Stimulated activated CD8-positive, alpha-beta memory T cell treated with anti-CD3 and anti-CD28 coated beads, Interleukin-12 subunit alpha, Interleukin-12 subunit beta, amount 100 ng/mL, for 1 hour (primary cell): ENCODE measurements around the gene AMHR2.
"Not testable (repeated sequence)": the region's sequence is repeated elsewhere in the genome, so short reads cannot be mapped to it uniquely, and the experiment has no call there.

Source experiments
- DNase-seq: peaks from one replicate; pipeline ENCODE4 v3.0.0-alpha.2; 2020; ENCODE audit warnings: low read depth

The AMHR2 gene

DNA sequence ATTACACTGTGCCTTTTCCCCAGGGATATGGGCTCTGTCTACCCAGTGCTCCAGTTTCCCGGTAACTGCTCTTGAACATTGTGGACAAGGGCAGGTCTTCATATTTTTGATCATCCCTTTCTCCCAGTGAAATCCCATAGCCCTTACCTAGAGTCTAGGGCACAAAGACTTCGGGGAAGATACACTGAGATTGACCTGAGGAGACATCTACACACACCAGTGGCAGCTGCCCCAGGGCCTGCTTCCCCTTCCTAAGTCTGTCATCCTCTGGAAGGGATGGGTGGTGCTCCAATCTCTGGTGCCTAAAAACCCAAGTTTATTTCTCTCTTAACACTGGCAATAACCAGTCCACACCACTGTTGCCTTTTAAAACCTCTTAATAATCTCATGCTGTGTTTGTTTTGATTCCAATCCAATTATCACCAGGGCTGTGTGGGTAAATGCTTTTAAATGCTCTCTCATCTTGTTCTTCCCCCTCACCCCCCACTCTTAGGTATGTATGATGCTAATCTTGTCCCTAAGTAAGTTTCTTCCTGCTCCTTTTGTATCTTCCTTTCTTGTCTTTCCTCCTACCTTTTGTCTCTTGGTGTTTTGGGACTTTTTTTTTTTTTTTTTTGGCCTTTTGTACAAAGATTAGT lies 7.8 kb upstream of the AMHR2 start:
- DNase-seq, result not testable (repeated sequence)

DNA sequence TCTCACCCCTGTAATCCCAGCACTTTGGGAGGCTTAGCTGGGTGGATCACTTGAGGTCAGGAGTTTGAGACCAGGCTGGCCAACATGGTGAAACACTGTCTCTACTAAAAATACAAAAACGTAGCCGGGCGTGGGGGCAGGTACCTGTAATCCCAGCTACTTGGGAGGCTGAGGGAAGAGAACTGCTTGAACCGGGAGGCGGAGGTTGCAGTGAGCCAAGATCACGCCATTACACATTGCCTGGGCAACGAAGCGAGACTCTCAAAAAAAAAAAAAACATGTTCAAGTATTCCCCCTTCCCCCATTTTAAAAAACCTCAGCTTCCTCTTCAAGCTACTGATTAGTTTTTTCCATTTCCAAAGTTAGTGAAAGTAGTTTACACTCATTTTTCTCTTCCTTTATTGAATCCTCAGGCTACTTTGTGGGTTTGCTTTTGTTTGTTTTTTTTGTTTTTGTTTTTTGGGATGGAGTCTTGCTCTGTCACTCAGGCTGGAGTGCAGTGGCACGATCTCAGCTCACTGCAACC lies 6.3 kb upstream of the AMHR2 start:
- DNase-seq, result not testable (repeated sequence)

DNA sequence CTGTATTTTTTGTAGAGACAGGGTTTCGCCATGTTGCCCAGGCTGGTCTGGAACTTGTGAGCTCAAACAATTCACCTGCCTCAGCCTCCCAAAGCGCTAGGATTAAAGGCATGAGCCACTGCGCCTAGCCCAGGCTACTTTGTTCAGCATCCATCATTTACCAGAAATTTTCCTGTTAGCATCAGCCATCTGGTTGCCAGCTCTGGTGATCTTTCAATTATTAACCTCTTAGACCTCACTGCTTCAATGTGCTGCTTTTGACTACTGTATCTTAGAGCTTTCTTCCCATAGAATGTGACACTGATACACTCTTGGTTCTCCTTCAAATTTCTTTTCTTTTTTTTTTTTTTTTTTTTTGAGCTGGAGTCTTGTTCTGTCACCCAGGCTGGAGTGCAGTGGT lies 5.4 kb upstream of the AMHR2 start:
- no peak for DNase-seq

DNA sequence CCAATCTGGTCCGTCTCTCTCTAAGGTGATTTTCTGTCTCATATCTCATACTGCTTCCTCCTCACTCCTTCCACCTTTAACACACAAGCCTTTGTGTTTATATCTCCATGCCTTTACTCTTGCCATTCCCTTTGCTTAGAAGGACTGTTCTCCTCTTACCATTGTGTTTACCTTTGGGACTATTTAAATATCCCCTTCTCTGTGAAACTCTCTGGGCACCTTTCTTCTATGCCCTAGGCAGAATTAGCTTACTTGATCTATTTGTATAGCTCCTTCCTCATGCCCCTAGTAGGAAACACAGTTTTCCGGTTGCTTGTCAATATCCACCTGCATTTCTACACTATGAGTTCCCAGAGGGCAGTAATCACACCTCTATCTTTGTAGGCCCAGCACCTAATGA lies 3.9 kb upstream of the AMHR2 start:
- DNase-seq, result no peak

DNA sequence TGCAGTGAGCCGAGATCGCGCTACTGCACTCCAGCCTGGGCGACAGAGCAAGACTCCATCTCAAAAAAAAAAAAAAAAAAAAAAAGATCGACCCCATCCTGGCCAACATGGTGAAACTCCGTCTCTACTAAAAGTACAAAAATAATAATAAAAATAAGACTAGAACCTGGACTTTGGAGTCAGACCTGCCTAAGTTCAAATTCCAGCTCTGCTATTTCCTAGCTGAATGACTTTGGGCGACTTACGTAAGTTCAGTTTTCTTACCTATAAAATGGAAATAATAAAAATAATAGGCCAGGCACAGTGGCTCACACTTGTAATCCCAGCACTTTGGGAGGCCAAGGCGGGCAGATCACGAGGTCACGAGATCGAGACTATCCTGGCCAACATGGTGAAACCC lies 1.4 kb upstream of the AMHR2 start:
- DNase-seq, result not testable (repeated sequence)

DNA sequence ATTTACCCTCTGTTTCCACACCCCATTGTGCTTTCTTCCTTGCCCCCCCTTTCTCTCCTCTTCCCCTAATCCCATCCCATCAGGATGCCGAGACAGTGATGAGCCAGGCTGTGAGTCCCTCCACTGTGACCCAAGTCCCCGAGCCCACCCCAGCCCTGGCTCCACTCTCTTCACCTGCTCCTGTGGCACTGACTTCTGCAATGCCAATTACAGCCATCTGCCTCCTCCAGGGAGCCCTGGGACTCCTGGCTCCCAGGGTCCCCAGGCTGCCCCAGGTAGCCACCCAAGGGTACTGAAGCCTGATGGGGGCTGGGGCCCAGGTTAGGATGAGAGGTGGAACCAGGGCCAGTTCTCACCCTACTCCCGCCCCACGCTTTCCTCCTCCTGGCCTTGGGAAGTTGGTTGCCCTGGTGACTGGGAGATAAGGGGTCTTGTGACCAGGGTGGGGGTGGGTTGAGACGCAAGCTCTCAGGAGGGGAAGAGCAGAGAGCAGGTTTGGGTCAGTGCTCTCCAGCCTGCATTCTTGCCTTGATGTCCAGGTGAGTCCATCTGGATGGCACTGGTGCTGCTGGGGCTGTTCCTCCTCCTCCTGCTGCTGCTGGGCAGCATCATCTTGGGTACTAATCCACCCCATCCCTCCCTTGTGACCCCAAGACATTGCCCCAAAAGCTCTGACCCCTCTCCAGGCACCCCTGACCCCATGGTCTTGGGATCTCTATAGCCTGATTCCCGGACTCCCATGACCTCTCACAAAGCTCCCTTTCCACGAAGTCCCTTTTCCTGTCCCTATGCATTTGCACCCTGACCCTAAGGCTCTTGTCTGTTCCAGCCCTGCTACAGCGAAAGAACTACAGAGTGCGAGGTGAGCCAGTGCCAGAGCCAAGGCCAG lies 1.2 kb downstream of the AMHR2 start:
- no peak for DNase-seq

DNA sequence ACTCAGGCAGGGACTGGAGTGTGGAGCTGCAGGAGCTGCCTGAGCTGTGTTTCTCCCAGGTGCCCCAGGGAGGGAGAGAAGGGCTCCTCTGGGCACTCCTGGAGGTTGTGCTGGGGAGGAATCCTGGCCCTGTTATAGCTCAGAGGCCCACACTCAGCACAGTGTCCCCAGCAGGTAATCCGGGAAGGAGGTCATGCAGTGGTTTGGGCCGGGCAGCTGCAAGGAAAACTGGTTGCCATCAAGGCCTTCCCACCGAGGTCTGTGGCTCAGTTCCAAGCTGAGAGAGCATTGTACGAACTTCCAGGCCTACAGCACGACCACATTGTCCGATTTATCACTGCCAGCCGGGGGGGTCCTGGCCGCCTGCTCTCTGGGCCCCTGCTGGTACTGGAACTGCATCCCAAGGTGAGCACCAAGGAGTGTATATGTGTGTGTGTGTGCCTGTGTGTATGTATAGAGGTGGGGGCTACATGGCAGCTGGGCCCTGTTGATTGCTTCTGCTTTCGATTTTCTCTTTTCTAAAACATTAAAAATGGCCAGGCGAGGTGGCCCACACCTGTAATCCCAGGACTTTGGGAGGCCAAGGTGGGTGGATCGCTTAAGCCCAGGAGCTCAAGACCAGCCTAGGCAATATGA lies 2.0 kb downstream of the AMHR2 start:
- DNase-seq, result no peak

DNA sequence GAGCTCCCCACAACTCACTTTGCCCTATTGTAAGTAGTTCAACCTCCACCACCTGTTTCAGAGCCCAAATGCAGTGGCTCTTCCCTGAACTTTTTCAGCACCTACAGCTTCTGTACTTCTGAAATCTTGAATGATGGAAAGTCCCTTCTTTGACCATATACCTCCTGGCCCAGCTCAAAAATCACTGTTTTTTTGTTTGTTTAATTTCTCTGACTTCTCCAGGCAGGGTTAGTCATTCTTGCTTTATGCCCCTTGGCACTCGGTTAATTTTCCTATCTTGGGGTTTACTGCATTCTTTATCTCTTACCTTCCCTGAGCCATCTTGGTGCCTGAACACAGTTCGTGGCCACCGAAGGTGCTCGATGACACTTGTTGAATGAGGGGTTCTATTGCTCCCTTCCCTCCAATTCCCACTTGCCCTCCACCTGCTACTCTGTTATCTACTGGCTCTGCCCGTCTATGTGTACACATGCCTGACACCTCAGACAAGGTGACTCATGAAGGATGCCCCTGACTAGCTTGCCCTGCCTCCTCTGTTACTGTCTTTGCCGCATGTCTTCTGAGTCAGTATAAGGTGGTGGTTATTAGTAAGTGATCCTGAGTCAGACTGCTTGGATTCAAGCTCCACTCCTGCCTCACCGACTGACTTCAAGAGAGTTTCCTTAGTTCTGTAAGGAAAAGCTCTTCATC lies 4.4 kb downstream of the AMHR2 start:
- DNase-seq, result no peak

DNA sequence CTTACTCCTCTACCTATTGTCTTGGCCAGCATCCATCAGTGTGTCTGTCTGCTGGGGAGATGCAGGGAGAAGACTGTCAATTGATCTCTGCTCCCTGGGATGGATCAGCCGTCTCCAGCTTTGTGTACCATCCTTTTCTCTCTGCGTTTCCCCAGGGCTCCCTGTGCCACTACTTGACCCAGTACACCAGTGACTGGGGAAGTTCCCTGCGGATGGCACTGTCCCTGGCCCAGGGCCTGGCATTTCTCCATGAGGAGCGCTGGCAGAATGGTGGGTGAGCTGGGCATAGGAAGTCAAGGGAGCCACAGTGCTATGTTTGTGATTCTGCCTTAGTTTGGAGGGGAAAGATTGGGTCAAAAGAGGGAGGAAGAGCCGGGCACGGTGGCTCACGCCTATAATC lies 5.1 kb downstream of the AMHR2 start:
- no peak for DNase-seq

DNA sequence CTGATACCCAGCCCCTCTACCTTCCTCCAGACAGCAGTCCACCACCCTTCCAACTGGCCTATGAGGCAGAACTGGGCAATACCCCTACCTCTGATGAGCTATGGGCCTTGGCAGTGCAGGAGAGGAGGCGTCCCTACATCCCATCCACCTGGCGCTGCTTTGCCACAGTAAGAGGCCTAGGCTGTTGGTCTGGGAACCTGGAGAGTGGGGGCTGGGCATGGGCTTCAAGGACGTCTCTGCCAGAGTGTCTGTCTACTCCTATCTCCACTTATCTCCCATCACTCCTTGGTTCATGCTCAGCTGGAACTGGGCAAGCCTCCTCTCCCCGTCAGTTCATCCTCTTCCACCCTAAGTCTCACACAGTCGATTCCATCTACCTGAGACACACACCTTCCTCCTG lies 6.5 kb downstream of the AMHR2 start:
- no peak for DNase-seq

DNA sequence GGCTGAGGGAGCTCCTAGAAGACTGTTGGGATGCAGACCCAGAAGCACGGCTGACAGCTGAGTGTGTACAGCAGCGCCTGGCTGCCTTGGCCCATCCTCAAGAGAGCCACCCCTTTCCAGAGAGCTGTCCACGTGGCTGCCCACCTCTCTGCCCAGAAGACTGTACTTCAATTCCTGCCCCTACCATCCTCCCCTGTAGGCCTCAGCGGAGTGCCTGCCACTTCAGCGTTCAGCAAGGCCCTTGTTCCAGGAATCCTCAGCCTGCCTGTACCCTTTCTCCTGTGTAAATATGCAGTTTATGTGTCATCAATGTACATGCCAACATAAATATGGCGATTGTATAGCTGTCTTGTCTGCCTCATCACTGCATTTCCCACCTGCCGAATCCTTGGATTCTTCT lies 7.5 kb downstream of the AMHR2 start:
- no peak for DNase-seq

DNA sequence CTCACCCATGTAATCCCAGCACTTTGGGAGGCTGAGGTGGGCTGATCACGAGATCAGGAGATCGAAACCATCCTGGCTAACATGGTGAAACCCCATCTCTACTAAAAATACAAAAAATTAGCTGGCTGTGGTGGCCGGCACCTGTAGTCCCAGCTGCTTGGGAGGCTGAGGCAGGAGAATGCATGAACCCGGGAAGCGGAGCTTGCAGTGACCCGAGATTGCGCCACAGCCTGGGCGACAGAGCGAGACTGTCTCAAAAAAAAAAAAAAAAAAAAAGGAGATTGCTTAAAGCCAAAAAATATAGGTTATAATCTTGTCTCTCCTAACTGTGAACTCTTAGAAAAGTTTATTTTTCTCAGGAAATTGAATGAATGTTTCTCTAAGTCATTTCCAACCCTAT lies 11.7 kb downstream of the AMHR2 start:
- not testable (repeated sequence) for DNase-seq

DNA sequence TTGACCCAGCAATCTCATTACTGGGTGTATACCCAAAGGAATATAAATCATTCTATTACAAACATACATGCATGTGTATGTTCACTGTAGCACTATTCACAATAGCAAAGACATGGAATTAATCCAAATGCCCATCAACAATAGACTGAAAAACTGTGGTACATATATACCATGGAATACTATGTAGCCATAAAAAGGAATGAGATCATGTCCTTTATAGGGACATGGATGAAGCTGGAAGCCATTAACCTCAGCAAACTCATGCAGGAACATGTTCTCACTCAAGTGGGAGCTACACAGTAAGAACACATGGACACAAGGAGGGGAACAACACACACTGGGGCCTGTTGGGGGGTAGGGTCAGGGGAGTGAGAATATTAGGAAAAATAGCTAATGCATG lies 15.9 kb downstream of the AMHR2 start:
- DNase-seq, result not testable (repeated sequence)

DNA sequence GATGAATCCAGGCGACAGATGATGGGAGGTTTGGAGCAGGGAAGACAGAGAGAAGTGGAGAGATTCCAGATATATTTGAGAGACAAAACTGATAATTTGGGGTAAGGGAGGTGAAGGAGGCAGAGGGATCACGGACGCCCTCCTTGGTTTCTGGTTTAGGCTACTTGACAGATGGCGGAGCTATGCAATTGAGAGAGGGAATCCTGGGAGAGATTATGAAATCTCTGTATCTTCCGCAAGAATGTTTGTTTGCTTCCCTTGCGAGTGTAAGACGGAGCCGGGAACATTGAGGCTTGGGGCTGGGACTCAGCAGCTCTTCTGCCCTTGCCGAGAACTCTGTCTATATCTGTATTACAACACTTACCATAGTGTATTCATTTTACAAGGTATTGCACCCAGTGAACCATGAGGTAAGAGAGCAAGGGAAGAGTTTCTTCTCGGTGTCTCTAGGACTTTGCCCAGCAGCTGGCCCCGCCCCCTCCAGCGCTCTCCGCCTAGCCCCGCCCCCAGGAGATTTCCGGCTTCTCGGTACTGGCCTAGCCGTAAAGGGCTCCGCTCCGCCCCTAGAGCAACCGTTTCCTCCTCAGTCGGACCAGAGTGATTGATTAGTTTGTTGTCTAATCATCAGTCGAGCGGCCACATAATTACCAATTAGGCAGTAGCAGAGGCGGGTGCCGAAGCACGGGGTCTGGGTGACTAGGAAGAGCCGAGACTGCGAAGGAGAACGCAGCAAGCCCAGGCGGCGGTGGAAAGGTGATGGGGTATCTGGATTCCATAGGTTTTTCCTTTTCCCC lies 17.6 kb downstream of the AMHR2 start, which contains the start of gene PRR13:
PRR13 (plus strand) TSS at position 695 of the 794 bp plus-strand sequence. CDS start 981 bp downstream, outside the sequence.
- DNase-seq, result peak; percentile 97

DNA sequence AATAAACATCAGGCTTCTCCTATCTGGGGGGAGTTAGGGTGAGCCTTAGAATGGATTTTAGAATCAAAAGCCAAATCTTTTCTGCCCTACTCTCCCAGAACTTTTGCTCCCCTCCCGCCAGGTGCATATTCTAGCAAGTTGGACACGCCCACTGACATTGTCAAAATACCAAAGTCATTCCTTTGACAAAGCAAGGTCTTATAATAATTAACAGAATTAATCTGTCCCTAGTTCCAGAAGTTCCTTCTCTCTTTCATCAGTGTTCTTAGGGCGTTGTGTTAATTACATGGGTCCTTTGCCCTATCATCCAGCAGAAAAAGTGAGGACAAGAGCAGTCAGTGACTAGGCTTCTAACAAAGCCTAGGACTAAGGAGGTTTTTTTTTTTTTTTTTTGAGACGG lies 20.3 kb downstream of the AMHR2 start:
- no peak for DNase-seq

DNA sequence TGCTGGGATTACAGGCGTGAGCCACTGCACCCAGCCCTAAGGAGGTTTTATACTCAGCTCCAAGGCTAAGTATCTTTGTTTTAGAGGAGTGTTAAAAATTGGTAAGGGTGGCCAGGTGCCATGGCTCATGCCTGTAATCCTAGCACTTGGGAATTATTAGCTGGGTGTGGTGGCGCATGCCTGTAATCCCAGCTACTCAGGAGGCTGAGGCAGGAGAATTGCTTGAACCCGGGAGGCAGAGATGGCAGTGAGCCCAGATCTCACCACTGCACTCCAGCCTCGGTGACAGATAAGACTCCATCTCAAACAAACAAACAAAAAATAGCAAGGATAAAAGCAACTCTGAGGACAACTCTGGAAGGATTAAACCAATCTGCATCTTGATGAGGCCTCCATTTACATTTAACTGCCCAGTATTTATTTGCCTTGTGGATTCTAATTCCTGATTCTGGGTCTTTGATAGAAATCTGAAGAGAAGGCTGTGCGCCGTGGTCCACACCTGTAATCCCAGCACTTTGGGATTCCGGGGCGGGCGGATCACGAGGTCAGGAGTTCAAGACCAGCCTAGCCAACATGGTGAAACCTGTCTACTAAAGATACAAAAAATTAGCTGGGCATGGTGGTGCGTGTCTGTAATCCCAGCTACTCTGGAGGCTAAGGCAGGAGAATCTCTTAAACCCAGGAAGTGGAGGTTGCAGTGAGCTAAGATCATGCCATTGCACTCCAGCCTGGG lies 21.1 kb downstream of the AMHR2 start:
- DNase-seq, result not testable (repeated sequence)

DNA sequence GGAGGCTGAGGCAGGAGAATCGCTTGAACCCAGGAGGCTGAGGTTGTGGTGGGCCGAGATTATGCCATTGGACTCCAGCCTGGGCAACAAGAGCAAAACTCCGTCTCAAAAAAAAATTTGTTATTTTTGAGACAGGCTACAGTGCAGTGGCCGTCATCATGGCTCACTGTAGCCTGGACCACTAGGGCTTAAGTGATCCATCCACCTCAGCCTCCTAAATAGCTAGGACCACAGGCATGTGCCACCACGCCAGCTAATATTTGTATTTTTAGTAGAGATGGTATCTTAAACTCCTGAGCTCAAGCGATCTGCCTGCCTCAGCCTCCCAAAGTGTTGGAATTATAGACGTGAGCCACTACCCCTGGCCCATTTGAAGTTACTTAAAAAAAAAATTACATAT lies 27.3 kb downstream of the AMHR2 start:
- no peak for DNase-seq

DNA sequence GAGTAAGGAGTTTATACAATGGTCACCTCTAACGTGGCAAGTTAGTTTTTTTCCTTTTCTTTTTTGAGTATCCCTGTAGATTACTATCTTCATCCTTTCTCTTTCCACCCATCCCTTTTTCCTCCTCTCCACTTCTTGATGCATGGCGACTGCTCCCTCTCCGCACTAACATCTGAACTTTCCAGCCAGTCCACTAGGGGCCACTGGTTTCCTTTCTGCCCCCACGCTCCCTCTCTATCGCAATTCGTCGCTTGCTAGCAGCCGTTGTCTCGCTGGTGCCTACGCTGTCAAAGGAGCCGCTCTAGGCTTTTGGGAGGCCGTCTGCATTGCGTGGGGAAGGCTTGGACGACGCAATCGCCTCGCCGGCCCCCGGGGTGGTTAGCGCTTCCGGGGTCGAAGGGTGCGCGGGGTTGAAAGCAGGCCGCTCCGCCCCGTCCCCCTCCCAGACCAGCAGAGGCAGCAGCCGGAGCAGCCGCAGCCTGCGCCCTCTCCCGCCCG lies 28.1 kb downstream of the AMHR2 start, which contains the start of gene PCBP2:
PCBP2 (plus strand) TSS at position 442 of the 498 bp plus-strand sequence. CDS start 2,699 bp downstream, outside the sequence.
- DNase-seq, result peak; percentile 96

DNA sequence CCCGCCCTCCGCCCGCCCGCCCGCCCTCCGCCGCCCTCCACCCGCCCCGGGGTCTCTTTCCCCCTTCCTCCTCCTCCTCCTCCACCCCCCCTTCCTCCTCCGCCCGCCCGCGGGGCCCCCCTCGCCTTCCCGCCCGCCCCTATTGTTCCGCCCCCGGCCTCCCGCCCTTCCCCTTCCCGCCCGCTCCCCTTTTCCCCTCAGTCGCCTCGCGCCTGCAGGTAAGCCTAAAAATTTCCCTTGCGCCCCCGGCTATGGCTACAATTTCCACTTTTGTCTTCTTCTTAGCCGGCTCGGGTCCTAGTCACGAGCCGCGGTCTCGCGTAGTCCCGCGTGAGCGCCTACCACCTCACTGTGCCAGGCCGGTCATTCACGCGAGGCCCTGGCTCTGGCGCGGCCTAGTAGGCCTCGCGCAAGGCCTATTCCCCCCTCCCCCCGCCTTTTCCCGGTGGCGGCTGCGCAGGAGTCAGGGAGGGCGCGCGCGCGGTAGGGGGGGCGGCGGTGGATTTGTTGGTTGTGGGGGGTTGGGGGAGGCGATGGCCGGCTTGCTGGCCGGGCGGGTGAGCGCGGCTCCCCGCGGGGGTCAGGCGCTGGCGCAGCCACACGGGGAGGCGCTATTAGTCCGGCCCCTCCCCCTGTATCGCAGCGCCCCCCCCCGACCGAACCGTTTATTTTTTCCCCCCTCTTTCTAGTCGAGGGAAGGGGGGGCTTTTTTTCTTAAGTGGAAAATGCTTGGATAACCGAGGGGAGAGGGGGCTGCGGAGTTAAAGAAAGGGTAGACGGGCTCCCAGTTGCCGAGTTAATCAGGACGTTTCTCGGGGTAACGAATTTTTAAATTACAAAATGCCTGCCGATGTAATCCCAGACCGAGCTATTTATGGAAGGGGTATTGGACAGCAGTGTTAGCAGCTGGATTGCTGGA lies 28.8 kb downstream of the AMHR2 start:
- DNase-seq, result peak; percentile 65
